Suprapubic skin (tissue), 4 donors: Measurements from ENCODE around the gene ARHGAP10.

ENCODE experiments used
- POLR2A ChIP-seq, 2 donors: fragments of 450-650 bp; IDR thresholded peaks; one replicate each; pipeline ENCODE4 v1.6.1; 2017; ENCODE audit warnings: antibody characterized with exemption in 2 of 2, mild to moderate bottlenecking in 2 of 2, moderate library complexity in 2 of 2
- POLR2AphosphoS5 ChIP-seq, 3 donors: sonication (generic); formaldehyde crosslinking; IDR thresholded peaks; one replicate each; pipeline ENCODE4 v1.6.1; 2017; ENCODE audit warnings: antibody characterized with exemption in 3 of 3
- TF ChIP-seq, protein P1 (sequence below), 2 donors: fragments of 200-600 bp in 1 of 2; fragments of 450-650 bp in 1 of 2; sonication (generic) in 1 of 2; IDR thresholded peaks; one replicate each; pipeline ENCODE4 v1.5.1; 2016 to 2019; ENCODE audit warnings: antibody characterized with exemption in 2 of 2, mild to moderate bottlenecking in 1 of 2, moderate library complexity in 1 of 2

DNA sequence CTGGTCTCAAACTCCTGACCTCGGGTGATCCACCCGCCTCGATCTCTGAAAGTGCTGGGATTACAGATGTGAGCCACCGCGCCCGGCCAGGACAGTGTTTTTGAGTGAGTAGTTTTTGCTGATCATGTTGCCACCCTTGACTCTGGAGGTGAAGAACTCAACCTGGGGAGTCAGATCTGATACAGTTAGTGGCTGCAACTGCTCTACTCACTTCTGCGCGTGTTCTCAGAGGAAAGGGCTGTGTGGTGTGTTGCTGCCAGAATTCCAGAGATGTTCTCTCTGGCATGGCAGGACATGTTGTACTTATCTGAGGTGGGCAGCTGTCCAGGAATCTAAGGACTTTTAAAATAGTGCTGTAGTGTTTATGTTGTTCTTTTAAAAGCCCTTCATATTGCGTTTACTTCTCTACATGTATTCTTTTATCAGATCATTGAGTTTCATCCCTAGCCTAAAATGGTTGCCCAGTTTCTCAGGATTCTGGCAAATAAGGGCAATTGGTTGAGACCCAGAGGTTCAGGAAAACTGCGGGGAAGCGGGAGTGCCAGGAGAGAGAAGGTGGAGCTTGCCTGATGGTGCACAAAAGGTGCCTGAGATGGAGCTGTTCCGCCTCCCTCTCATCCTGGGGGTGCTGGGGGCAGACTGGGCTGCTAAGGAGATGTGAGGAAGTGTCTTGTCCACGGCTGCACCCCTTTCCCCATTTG is 97.7 kb downstream of the ARHGAP10 start:
- TF ChIP-seq, protein P1, sequence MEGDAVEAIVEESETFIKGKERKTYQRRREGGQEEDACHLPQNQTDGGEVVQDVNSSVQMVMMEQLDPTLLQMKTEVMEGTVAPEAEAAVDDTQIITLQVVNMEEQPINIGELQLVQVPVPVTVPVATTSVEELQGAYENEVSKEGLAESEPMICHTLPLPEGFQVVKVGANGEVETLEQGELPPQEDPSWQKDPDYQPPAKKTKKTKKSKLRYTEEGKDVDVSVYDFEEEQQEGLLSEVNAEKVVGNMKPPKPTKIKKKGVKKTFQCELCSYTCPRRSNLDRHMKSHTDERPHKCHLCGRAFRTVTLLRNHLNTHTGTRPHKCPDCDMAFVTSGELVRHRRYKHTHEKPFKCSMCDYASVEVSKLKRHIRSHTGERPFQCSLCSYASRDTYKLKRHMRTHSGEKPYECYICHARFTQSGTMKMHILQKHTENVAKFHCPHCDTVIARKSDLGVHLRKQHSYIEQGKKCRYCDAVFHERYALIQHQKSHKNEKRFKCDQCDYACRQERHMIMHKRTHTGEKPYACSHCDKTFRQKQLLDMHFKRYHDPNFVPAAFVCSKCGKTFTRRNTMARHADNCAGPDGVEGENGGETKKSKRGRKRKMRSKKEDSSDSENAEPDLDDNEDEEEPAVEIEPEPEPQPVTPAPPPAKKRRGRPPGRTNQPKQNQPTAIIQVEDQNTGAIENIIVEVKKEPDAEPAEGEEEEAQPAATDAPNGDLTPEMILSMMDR (IDR thresholded peaks at IDR 0.05): no peak
- TF ChIP-seq POLR2AphosphoS5 (IDR thresholded peaks at IDR 0.05) (peak in 1 of 3 donors; percentile 83), POLR2A (IDR thresholded peaks at IDR 0.05) (no peak)
